ENCODE data around the gene ID4. TPM values are rescaled to one million over a fixed set of nuclear protein-coding genes. Genes with fewer than 3 reads are reported as not detected.

ID4 gene
- total and polyA plus RNA-seq, 7 donors = 4.2 to 9.1 (median 5.3) TPM

GRCh38 chr6:19866173-19866984 lies 29.2 kb downstream of the ID4 start:
- WGBS, 2 donors = 57 to 69% methylated on average over 18 of the region's 18 CpGs

GRCh38 chr6:19866985-19867627 lies 29.9 kb downstream of the ID4 start:
- intact Hi-C loops (cut with DNase I) = no loop called here
- no peaks in the 10 kb centered on the region for H3K36me3 ChIP-seq
- 18 to 57% methylated on average over 5 of the region's 5 CpGs for WGBS, 2 donors
- H3K27ac ChIP-seq = no peak overlapping the region
- no peaks in the 10 kb centered on the region for H3K9me3 ChIP-seq
- no peak overlapping the region for H3K4me3 ChIP-seq
- TF ChIP-seq POLR2AphosphoS5 (IDR thresholded peaks at IDR 0.05) (no peak), CTCF (IDR thresholded peaks at IDR 0.05) (no peak), POLR2A (IDR thresholded peaks at IDR 0.05) (no peak), EP300 (IDR thresholded peaks at IDR 0.05) (no peak)
- H3K4me1 ChIP-seq = no peaks in the 10 kb centered on the region
- DNase-seq = no peak
- no peaks in the 10 kb centered on the region for H3K27me3 ChIP-seq

More at GRCh38 chr6:19866173-19866984, 29.2 kb downstream of the ID4 start:
- Histone ChIP-seq H3K4me3 (no peak overlapping the region), H3K9me3 (no peaks in the 10 kb centered on the region), H3K36me3 (no peaks in the 10 kb centered on the region), H3K27ac (no peak overlapping the region), H3K27me3 (no peaks in the 10 kb centered on the region), H3K4me1 (no peaks in the 10 kb centered on the region)
- DNase-seq = no peak
- intact Hi-C loops (cut with DNase I) = no loop called here
- TF ChIP-seq CTCF (IDR thresholded peaks at IDR 0.05) = no peak
- no peak for TF ChIP-seq EP300 (IDR thresholded peaks at IDR 0.05)
- TF ChIP-seq POLR2A (IDR thresholded peaks at IDR 0.05) = no peak
- TF ChIP-seq POLR2AphosphoS5 (IDR thresholded peaks at IDR 0.05) = no peak

GRCh38 chr6:19869464-19869863 lies 32.3 kb downstream of the ID4 start:
- intact Hi-C loops (cut with DNase I) = no loop called here
- no peaks in the 10 kb centered on the region for H3K9me3 ChIP-seq
- DNase-seq = no peak
- no peaks in the 10 kb centered on the region for H3K36me3 ChIP-seq
- WGBS, 2 donors = 84 to 90% methylated on average over 9 of the region's 9 CpGs
- H3K27me3 ChIP-seq = no peaks in the 10 kb centered on the region
- no peak overlapping the region for H3K4me3 ChIP-seq
- no peak for TF ChIP-seq POLR2AphosphoS5 (IDR thresholded peaks at IDR 0.05)
- TF ChIP-seq CTCF (IDR thresholded peaks at IDR 0.05) = no peak
- no peak for TF ChIP-seq EP300 (IDR thresholded peaks at IDR 0.05)
- TF ChIP-seq POLR2A (IDR thresholded peaks at IDR 0.05) = no peak
- H3K4me1 ChIP-seq = no peaks in the 10 kb centered on the region
- H3K27ac ChIP-seq = no peak overlapping the region

- TF ChIP-seq POLR2AphosphoS5 (IDR thresholded peaks at IDR 0.05) (no peak), CTCF (IDR thresholded peaks at IDR 0.05) (no peak), EP300 (IDR thresholded peaks at IDR 0.05) (no peak), POLR2A (IDR thresholded peaks at IDR 0.05) (no peak)
- Histone ChIP-seq H3K36me3 (no peaks in the 10 kb centered on the region), H3K4me3 (no peak overlapping the region), H3K4me1 (no peaks in the 10 kb centered on the region), H3K27ac (no peak overlapping the region), H3K9me3 (no peaks in the 10 kb centered on the region), H3K27me3 (no peaks in the 10 kb centered on the region)
- no peak for DNase-seq
- intact Hi-C loops (cut with DNase I) = no loop called here
- WGBS, 2 donors = 83 to 91% methylated on average over 3 of the region's 3 CpGs
Observed at GRCh38 chr6:19870322-19870721, 33.2 kb downstream of the ID4 start.
